ENCODE data around the gene DYNLT4.

Gene DYNLT4

GRCh38 chr1:44806704-44807363 is at the start of gene DYNLT4:
Gene DYNLT4, minus strand, starts transcription at chr1:44807351. Its CDS starts 683 bp downstream, at chr1:44806668.
- no peak for TF ChIP-seq CTCF (IDR thresholded peaks at IDR 0.05)

- no peak for TF ChIP-seq CTCF (IDR thresholded peaks at IDR 0.05)
Observed at GRCh38 chr1:44855742-44856141, 48.6 kb upstream of the DYNLT4 start.

GRCh38 chr1:44854970-44855369 is 47.8 kb upstream of the DYNLT4 start:
- no peak for TF ChIP-seq CTCF (IDR thresholded peaks at IDR 0.05)

GRCh38 chr1:44853201-44853600 is 46.0 kb upstream of the DYNLT4 start:
- TF ChIP-seq CTCF (IDR thresholded peaks at IDR 0.05) = no peak

- no peak for TF ChIP-seq CTCF (IDR thresholded peaks at IDR 0.05)
Observed at GRCh38 chr1:44851308-44851707, 44.2 kb upstream of the DYNLT4 start.

- no peak for TF ChIP-seq CTCF (IDR thresholded peaks at IDR 0.05)
Observed at GRCh38 chr1:44849575-44850132, 42.5 kb upstream of the DYNLT4 start.

GRCh38 chr1:44848456-44849181 is 41.5 kb upstream of the DYNLT4 start:
- TF ChIP-seq CTCF (IDR thresholded peaks at IDR 0.05) = no peak
